Mesodermal cell (in vitro differentiated cells): ENCODE measurements around the gene KTN1.

Experiments
- H3K27ac ChIP-seq: 2 replicates; pipeline ENCODE4 v1.7.0; 2013; ENCODE audit warnings: mild to moderate bottlenecking, low read depth, low read length, moderate library complexity; ENCODE audit not compliant: severe bottlenecking
- H3K36me3 ChIP-seq: 2 replicates; pipeline ENCODE4 v1.7.1; 2013; ENCODE audit warnings: mild to moderate bottlenecking, low read length, moderate library complexity; ENCODE audit not compliant: control insufficient read depth, insufficient read depth
- H3K4me1 ChIP-seq: one replicate; pipeline ENCODE4 v1.7.1; 2013; ENCODE audit warnings: mild to moderate bottlenecking, low read length; ENCODE audit not compliant: insufficient read depth, control insufficient read depth, poor library complexity, severe bottlenecking
- H3K4me3 ChIP-seq: 2 replicates; pipeline ENCODE4 v1.7.0; 2013; ENCODE audit warnings: low read length, control low read depth, mild to moderate bottlenecking; ENCODE audit not compliant: insufficient read depth, poor library complexity, severe bottlenecking; ENCODE audit errors: extremely low read depth
- H3K9me3 ChIP-seq: 2 replicates; pipeline ENCODE4 v1.7.1; 2013; ENCODE audit warnings: mild to moderate bottlenecking, low read length, moderate library complexity; ENCODE audit not compliant: control insufficient read depth
- whole genome bisulfite sequencing, 2 experiments: methylation state at CpG; one replicate each; pipeline ENCODE4 v1.1.5; 2013; ENCODE audit warnings: missing lambda C conversion rate in 2 of 2; ENCODE audit not compliant: insufficient coverage in 2 of 2; 5-methylcytosine and 5-hydroxymethylcytosine counted together

Gene KTN1

DNA sequence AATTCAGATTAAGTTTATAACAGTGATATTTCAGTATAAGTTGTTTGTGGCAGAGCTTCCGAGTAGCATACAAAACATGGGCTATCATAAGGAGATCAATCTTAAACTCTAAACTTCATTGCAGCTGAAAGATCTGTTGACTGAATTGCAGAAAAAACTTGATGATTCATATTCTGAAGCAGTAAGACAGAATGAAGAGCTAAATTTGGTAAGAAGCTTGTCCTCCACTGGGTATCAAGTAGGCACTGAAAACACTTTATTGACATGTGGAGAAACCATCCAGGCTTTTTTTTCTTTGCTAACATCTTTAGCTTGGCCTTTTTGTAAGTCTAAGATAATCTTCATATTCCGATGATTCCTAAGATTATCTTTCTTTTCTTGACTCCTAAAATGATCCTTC, 93.0 kb downstream of the KTN1 start:
- Histone ChIP-seq H3K9me3 (no peaks in the 10 kb centered on the region), H3K27ac (no peak overlapping the region), H3K4me3 (no peak overlapping the region), H3K4me1 (no peaks in the 10 kb centered on the region), H3K36me3 (peaks cover 60% of the 10 kb centered on the region)
- WGBS, 2 experiments, result 89 to 100% methylated on average over 1 of the region's 2 CpGs

DNA sequence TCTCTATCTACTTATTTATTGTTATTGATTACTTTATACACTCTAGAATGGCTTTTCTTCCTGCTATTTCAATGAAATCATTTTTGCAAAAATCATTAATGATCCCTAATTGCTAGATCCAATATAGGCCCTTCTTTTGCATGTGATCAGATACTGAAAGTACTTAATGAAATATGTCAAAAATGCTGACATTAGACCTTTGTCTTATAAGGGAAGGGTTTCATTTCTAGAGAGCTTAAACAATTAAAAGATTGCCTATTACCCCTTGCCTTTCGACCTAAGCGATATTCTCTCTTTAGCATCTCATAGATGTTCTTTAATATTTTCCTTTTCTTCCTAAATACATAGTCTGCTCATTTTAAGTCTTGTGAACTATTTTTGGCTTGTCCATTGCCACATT, 101.1 kb downstream of the KTN1 start:
- Histone ChIP-seq H3K27ac (no peak overlapping the region), H3K4me3 (no peak overlapping the region), H3K4me1 (no peaks in the 10 kb centered on the region), H3K36me3 (peaks cover 70% of the 10 kb centered on the region), H3K9me3 (no peaks in the 10 kb centered on the region)
- WGBS, 2 experiments, result 100% methylated on average over 1 of the region's 2 CpGs; no CpG with 5 or more reads in 1 of the 2 experiments

DNA sequence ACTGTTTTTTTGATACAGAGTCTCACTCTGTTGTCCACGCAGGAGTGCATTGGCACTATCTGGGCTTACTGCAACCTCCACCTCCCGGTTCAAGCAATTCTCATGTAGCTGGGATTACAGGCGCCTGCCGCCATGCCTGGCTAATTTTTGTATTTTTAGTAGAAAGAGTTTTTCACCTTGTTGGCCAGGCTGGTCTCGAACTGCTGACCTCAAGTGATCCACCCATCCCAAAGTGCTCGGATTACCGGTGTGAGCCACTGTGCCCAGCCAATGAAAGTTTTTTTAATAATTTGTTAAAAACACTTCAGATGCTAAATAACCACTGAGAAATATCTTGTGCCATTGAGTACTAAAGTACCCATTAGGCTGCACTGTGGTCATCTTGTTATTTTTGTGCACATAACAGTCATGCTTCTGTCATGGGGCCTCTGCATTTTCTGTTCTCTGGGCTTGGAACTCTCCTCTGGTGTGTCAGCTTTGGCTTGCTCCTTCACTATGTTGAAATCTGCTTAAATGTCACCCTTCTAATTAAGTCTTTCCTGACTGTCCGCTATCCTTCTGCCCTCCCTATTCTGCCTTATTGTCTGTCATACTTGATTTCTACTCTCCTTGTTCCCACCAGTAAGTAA, 105.1 kb downstream of the KTN1 start:
- H3K36me3 ChIP-seq, result peaks cover 50% of the 10 kb centered on the region
- H3K4me3 ChIP-seq, result no peak overlapping the region
- H3K4me1 ChIP-seq, result no peaks in the 10 kb centered on the region
- no peaks in the 10 kb centered on the region for H3K9me3 ChIP-seq
- WGBS, 2 experiments, result 93 to 97% methylated on average over 4 to 5 of the region's 8 CpGs
- H3K27ac ChIP-seq, result no peak overlapping the region

DNA sequence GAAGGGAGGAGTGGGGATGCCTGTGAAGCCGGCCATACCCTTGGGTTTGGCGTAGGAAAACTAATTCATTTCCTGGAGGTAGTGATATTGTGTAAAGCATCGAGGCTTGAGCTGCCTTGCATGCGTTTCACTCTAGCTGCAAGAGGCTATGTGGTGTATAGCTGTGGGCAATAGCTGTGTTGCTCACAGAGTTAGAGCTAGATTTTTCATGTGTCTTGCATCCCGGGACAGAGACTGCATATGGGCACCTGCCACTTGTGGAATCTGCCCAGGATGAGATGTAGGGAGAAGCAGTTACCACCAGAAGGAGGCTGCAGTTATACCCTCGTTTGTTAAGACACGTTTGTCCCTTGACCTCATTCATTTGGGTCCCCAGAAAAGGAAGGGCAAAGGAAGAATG, 106.7 kb downstream of the KTN1 start:
- Histone ChIP-seq H3K4me1 (no peaks in the 10 kb centered on the region), H3K27ac (no peak overlapping the region), H3K4me3 (no peak overlapping the region), H3K36me3 (peaks cover 36% of the 10 kb centered on the region), H3K9me3 (no peaks in the 10 kb centered on the region)
- WGBS, 2 experiments, result 89 to 93% methylated on average over 7 of the region's 7 CpGs

- Histone ChIP-seq H3K27ac (no peak overlapping the region), H3K4me3 (no peak overlapping the region), H3K9me3 (no peaks in the 10 kb centered on the region), H3K36me3 (peaks cover 28% of the 10 kb centered on the region), H3K4me1 (no peaks in the 10 kb centered on the region)
- WGBS, 2 experiments, result 83 to 92% methylated on average over 2 of the region's 2 CpGs
Observed at GRCh38 chr14:55688566-55688965, 108.6 kb downstream of the KTN1 start.

DNA sequence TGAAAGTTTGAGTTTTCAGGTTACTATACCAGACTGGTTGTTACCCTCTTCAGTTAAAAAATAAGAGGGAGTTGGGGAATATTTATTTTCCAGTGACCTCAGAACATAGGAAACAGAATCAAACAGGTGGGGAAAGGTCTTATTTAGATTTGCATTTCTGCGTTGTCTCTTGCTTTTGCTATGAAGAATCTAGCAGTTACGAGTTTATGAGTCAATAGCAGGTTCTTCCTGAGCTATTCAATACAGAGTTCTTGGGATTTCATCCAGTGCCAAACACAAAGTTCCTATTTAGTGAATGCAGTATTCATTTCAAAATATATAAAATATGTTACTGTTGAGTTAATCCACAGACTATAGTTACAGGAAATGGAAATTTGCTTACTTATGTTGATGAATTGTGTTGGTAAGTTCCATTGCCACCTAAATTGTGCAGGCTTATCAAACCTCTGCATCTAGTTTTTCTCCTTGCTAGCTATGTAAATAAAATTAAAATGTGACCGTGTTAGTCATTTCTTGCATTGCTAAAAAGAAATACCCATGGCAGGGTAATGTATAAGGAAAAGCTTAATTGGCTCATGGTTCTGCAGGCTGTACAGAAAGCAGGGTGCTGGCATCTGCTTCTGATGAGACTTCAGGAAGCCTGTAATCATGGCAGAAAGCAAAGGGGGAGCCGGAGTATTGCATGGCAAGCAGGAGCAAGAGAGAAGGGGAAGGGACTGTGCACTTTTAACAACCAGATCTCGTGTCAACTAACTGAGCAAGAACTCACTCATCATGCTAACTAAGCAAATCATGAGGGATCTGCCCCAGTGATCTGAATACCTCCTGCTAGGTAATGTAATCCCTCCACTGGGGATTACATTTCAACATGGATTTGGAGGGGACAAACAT, 110.2 kb downstream of the KTN1 start:
- H3K36me3 ChIP-seq, result peaks cover 17% of the 10 kb centered on the region
- no peaks in the 10 kb centered on the region for H3K4me1 ChIP-seq
- 82 to 96% methylated on average over 2 to 4 of the region's 5 CpGs for WGBS, 2 experiments
- no peak overlapping the region for H3K27ac ChIP-seq
- H3K4me3 ChIP-seq, result no peak overlapping the region
- no peaks in the 10 kb centered on the region for H3K9me3 ChIP-seq

- H3K4me1 ChIP-seq, result no peaks in the 10 kb centered on the region
- no peak overlapping the region for H3K27ac ChIP-seq
- H3K9me3 ChIP-seq, result no peaks in the 10 kb centered on the region
- H3K4me3 ChIP-seq, result no peak overlapping the region
- peaks cover 4% of the 10 kb centered on the region for H3K36me3 ChIP-seq
Observed at GRCh38 chr14:55691659-55692058, 111.7 kb downstream of the KTN1 start.

GRCh38 chr14:55693904-55694303, 113.9 kb downstream of the KTN1 start:
- H3K36me3 ChIP-seq, result no peaks in the 10 kb centered on the region
- WGBS, 2 experiments, result 100% methylated on average over 2 of the region's 4 CpGs

GRCh38 chr14:55697414-55697861, 117.4 kb downstream of the KTN1 start:
- WGBS, 2 experiments, result 76 to 88% methylated on average over 4 of the region's 5 CpGs
- no peak overlapping the region for H3K4me3 ChIP-seq
- H3K9me3 ChIP-seq, result no peaks in the 10 kb centered on the region
- peaks cover 8% of the 10 kb centered on the region for H3K4me1 ChIP-seq
- H3K36me3 ChIP-seq, result no peaks in the 10 kb centered on the region
- H3K27ac ChIP-seq, result no peak overlapping the region

More at GRCh38 chr14:55693904-55694303, 113.9 kb downstream of the KTN1 start:
- Histone ChIP-seq H3K27ac (no peak overlapping the region), H3K9me3 (no peaks in the 10 kb centered on the region), H3K4me1 (peaks cover 8% of the 10 kb centered on the region), H3K4me3 (no peak overlapping the region)

DNA sequence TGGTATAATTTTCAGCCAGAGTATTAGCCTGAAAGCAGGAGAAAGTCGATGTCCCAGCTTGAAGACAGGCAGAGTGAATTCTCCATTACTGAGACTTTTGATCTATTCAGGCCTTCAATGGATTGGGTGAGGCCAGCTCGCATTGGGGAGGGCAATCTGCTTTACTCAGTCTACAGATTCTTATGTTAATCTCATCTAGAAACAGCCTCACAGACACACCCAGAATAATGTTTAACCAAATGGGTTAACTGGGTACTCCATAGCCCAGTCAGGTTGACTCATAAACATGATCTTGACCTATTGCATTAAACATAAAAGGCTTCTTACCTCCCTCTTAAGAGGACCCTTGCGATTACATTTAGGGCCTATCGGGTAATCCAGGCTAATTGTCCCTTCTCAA, 118.0 kb downstream of the KTN1 start:
- 86 to 94% methylated on average over 3 of the region's 4 CpGs for WGBS, 2 experiments
- Histone ChIP-seq H3K27ac (no peak overlapping the region), H3K9me3 (no peaks in the 10 kb centered on the region), H3K4me3 (no peak overlapping the region), H3K4me1 (peaks cover 8% of the 10 kb centered on the region), H3K36me3 (no peaks in the 10 kb centered on the region)
